Hematopoietic multipotent progenitor cell (in vitro differentiated cells): ENCODE results near the gene SERHL2. TPM values are rescaled to one million over a fixed set of nuclear protein-coding genes. Genes with fewer than 3 reads are reported as not detected.
"Not testable (repeated sequence)": the region's sequence is repeated elsewhere in the genome, so short reads cannot be mapped to it uniquely, and the experiment has no call there.

Source experiments
- DNase-seq, 3 donors: peaks; one replicate each; pipeline ENCODE4 v3.0.0-alpha.2; 2011 to 2015; ENCODE audit warnings: low read depth in 2 of 3, low spot score in 2 of 3
- total RNA-seq: library from RNA; depleted of rRNA; stranded (reverse); fragments of >200 nt; gene quantifications from one replicate; pipeline ENCODE4 v1.2.3, GENCODE V29; 2012

Gene SERHL2
- total RNA-seq, 1 donor, result 0.27 TPM

DNA sequence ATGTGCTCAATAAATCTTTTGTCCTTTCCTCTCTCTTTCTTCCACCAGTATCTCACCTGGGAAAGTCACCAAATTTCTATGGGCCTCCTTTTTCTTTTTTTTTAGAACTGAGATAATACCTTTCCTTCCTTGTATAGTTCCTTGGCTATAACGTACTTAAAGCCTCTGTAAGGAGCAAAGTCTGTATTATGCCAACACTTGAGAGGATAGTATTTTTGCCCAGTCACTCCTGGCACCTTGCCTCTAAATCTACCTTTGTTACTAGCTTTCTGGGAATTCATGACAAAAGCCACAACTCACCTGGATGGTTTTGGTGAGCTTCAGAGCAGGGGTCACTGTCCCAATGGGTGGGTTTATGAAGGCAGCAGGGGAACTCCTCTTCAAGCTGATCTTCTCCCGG is 48.7 kb downstream of the SERHL2 start:
- no peak for DNase-seq

DNA sequence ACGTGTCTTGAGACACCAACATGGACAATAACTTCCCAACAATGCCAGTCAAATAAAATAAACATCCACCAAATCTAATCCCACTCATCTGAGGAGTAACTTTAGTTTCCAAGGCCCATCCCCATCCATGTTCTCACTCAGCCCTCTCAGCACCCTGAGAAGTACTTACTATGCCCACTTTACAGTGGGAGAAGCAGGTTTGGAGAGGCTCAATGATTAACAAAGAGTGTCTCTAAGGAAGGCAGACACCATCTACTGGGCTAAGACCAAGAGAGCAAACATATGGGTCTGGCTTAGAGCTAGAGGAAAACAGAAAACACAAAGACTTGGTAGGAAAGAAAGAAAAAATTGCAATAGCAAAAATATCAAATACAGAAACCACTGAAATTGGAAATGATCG is 49.7 kb downstream of the SERHL2 start:
- DNase-seq, result no peak

DNA sequence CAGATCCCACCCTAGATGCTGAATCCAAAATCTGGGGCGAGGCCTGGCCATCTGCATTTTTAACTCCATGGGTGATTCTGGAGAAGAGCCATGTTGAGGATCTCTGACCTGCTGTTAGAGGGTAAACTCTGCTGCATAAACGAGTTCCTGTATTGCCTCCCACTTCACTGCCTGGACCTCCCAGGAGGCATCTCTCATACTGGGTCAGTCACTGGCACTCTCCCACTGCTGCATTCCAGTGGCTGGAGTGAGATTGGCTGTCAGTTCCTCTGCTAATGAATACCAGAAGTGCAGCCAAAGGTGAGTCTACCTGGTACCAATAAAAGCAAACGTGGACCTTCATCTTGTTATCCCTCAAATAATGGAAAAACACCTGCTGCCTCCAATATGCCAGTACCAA is 50.6 kb downstream of the SERHL2 start:
- no peak for DNase-seq

GRCh38 chr22:42607641-42608040 is 53.9 kb downstream of the SERHL2 start:
- DNase-seq, result not testable (repeated sequence)

- no peak for DNase-seq
These were observed 54.5 kb downstream of the SERHL2 start for GRCh38 chr22:42608136-42608822.

- no peak for DNase-seq
These were observed 55.1 kb downstream of the SERHL2 start for GRCh38 chr22:42608823-42609361.

DNA sequence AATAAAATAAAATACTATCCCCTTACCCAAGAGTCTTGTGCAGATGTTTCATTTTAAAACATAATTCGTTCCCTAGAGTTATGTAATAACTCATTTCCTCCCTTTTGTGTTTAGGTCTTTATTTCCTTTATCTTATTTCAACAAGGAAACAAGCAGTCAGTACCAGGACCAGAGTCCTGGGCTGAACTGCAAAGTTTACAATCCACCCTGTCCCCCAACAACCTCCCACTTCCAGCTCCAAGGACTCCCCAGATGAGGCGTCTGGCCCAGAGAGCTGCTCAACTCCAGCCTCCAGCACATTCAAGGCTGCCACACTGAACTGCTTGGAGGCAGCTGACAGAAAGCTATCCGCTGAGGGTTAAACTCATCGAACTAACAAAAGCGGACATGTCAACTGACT is 56.4 kb downstream of the SERHL2 start:
- no peak for DNase-seq

- DNase-seq, result no peak
These were observed 57.3 kb downstream of the SERHL2 start for GRCh38 chr22:42611051-42611450.

GRCh38 chr22:42612336-42612735 is 58.6 kb downstream of the SERHL2 start:
- no peak for DNase-seq

DNA sequence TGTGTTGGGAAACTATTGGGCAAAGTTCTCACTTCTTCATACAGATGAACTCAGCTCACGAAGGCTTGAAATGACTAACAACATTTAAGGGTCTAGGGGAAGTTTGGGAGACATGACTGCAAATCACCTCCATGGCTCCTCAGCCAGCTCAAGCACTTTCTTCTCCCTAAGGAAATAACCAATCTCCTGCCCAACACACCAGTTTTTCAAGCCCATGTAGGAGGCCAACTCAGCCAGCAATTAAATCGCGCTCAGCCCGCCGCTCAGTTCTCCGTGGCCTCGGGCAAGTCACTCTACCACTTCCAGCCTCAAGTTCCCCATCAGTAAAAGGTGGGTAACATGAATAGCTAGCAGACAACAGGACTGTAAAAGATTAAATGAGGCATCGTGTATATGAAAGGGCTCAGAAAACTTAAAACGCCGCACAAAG is 60.1 kb downstream of the SERHL2 start:
- no peak for DNase-seq

DNA sequence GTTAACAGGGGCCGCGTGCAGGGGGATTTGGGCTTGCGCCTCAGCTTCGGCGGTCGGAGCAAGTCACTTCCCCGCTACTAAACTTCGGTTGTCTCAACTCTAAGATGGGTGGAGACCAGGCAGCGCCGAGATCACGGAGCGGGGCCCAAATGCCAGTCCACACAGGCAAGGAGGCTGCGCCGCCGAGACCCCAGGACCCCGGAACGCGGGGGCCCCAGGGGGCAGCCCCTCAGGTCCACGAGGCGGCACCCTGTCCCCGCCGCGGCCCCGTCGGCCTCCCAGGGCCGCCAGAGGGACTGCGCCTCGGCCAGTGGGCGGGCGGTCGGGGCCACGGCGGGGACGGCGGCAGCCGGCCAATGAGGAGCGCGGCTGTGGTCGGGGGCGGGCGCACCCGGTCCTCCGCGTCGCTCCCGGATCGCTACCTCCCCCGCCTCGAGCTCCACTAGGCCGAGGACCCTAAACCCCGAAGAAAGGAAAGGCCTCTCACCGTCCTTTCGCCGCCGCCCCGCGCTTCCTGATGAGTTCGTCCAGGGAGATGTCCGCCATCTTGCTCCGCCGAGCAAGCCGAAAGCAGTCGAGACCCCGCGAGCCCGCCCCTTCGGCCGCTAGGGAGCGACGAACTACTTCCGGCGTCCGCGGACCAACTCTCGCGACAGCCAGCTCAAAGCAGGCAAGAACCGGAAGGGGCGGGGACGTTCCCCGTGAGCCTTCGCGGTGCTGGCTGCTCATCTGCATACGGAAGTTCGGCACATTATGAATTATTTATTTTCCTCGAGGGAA is 60.7 kb downstream of the SERHL2 start, which contains the start of gene POLDIP3:
Gene POLDIP3 (minus strand): TSS at position 572 of the 780 bp plus-strand sequence. CDS start 26 bp downstream, at position 546.
- peak; percentile 96 to 99 (median 99) for DNase-seq

- peak; percentile 74 to 98 (median 94) for DNase-seq
These were observed 61.5 kb downstream of the SERHL2 start for GRCh38 chr22:42615092-42615859.

- not testable (repeated sequence) for DNase-seq
These were observed 62.1 kb downstream of the SERHL2 start for GRCh38 chr22:42615860-42616175.

GRCh38 chr22:42617155-42617983 is 63.6 kb downstream of the SERHL2 start:
- DNase-seq, result no peak

DNA sequence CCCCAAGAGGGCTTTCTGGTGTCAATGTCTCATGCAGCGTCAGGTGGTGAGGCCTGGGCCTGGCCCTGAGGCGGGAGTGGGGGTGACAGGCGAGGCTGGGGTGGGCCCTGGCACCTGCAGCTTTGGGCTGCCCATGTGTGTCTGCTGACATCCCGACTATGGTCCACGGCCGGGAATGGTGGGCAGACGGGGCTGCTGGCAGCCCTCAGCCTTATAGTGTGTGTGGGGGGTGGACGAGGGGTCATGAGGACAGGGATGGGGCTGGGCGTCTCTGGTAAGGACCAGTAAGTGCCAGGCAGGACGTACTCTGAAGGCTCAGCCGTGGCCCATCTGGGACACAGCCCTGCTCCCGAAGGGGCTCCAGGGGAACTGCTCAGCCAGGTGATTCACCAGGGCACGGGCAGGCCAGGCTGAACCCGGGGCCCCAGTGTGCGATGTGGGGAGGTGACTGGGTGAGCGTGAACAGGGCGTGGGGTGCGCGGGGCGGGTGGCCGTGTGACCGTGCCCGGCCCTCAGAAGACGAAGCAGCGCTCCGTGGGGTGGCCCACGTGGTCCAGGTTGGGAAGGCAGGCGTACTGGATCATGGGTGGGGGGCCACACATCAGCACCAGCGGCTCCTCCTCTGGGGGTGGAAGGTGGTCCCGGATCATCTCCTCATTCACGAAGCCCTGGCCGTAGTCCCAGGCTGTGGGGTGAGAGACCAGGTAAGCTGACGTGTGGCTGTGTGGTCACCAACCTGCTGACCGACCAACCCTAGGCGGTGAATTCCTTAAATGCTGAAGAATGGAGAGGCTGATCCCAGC is 65.7 kb downstream of the SERHL2 start:
- no peak for DNase-seq

- no peak for DNase-seq
These were observed 66.3 kb downstream of the SERHL2 start for GRCh38 chr22:42620084-42620483.

- DNase-seq, result peak in 2 of 3 donors; percentile 62 to 63
These were observed 67.8 kb downstream of the SERHL2 start for GRCh38 chr22:42621505-42622002.

DNA sequence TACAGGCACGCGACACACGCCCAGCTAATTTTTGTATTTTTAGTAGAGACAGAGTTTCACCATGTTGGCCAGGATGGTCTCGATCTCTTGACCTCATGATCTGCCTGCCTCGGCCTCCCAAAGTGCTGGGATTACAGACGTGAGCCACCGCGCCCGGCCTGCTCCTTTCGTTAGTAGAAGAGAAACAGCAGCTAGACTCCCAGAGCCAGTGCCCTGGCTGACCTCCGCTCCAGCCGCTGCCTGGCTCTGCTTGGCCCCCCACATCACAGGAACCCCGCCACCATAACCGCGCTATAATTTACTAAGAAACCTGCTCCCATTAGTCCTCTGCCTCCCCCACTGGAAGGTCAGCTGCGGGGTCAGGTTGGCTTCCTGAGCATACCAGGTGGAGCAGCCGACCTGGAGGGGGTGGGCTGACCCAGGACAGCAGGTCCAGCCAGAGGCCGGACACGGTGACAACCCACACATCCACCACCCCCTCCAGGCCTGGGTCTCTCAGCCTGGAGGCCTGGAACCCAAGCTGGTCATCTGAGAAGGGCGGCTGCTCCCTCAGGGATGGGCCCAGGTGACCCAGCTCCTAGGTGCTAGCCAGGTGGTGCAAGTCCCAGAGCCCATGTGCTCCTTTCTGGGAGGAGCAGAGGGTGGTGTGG is 68.4 kb downstream of the SERHL2 start:
- DNase-seq, result no peak

DNA sequence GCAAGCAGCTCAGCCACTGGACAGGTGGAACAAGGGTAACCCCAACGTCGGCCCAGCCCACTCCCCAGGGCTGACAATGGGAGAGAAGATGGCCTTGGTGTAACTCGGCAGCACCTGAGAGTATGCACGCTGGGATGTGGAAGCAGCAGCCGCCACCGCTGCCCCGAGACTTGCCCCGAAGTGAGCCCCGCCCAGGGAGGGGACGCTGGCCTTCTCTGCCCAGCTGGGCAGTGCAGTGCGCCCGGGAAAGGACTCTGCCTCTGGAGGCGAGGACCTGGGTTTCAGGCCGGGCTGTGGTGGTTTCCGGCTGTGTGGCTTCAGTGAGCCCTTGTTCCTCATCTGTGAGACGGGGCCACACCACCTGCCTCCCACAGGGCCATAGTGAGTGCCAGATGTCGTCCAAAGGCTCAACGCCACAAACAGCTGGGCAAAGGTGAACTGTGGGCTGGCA is 69.6 kb downstream of the SERHL2 start:
- no peak for DNase-seq
